GM18520 (cell line): Measurements from ENCODE around the gene SEC14L5.

Experiments used
- ATAC-seq: cut with Tn5 transposase; IDR thresholded peaks from one replicate; pipeline ENCODE4 v1.9.1; 2021; ENCODE audit not compliant: unreplicated experiment

The SEC14L5 gene

GRCh38 chr16:5008311-5008731, 50.2 kb downstream of the SEC14L5 start:
- no peak for ATAC-seq

- ATAC-seq, result no peak
Measured at GRCh38 chr16:5010576-5011329, 52.6 kb downstream of the SEC14L5 start.

GRCh38 chr16:5011637-5012036, 53.5 kb downstream of the SEC14L5 start:
- no peak for ATAC-seq

GRCh38 chr16:5012887-5013286, 54.8 kb downstream of the SEC14L5 start:
- no peak for ATAC-seq

- ATAC-seq, result no peak
Measured at GRCh38 chr16:5015351-5015750, 57.2 kb downstream of the SEC14L5 start.

GRCh38 chr16:5015887-5016286, 57.8 kb downstream of the SEC14L5 start:
- no peak for ATAC-seq

GRCh38 chr16:5016967-5017677, 59.0 kb downstream of the SEC14L5 start:
- ATAC-seq, result no peak

GRCh38 chr16:5017678-5017969, 59.5 kb downstream of the SEC14L5 start:
- no peak for ATAC-seq

GRCh38 chr16:5018793-5019192, 60.7 kb downstream of the SEC14L5 start:
- ATAC-seq, result no peak

- ATAC-seq, result no peak
Measured at GRCh38 chr16:5019775-5020174, 61.6 kb downstream of the SEC14L5 start.

- no peak for ATAC-seq
Measured at GRCh38 chr16:5020551-5020950, 62.4 kb downstream of the SEC14L5 start.

GRCh38 chr16:5022521-5022920, 64.4 kb downstream of the SEC14L5 start:
- no peak for ATAC-seq

GRCh38 chr16:5024632-5025031, 66.5 kb downstream of the SEC14L5 start:
- no peak for ATAC-seq

- ATAC-seq, result no peak
Measured at GRCh38 chr16:5025171-5025632, 67.1 kb downstream of the SEC14L5 start.

- ATAC-seq, result no peak
Measured at GRCh38 chr16:5026664-5027063, 68.5 kb downstream of the SEC14L5 start.

GRCh38 chr16:5027086-5027485, 69.0 kb downstream of the SEC14L5 start:
- ATAC-seq, result no peak

- no peak for ATAC-seq
Measured at GRCh38 chr16:5027575-5028235, 69.6 kb downstream of the SEC14L5 start.

- ATAC-seq, result no peak
Measured at GRCh38 chr16:5028950-5029475, 70.9 kb downstream of the SEC14L5 start.

- ATAC-seq, result no peak
Measured at GRCh38 chr16:5030251-5030870, 72.2 kb downstream of the SEC14L5 start.

- ATAC-seq, result no peak
Measured at GRCh38 chr16:5031601-5032000, 73.5 kb downstream of the SEC14L5 start.

GRCh38 chr16:5032748-5033167, 74.6 kb downstream of the SEC14L5 start:
- ATAC-seq, result no peak
